Esophagus muscularis mucosa (tissue), 3 donors: ENCODE data around the gene POLR3E.

Source experiments
- CTCF ChIP-seq, 3 experiments: fragments of 200-600 bp in 2 of 3; fragments of 450-650 bp in 1 of 3; sonication (generic) in 2 of 3; IDR thresholded peaks; one replicate each; pipeline ENCODE4 v1.5.1; 2017 to 2019; ENCODE audit warnings: antibody characterized with exemption in 3 of 3, mild to moderate bottlenecking in 2 of 3, moderate library complexity in 1 of 3
- POLR2AphosphoS5 ChIP-seq, 2 donors: sonication (generic); formaldehyde crosslinking; IDR thresholded peaks; one replicate each; pipeline ENCODE4 v1.6.1; 2017; ENCODE audit warnings: antibody characterized with exemption in 2 of 2

- TF ChIP-seq CTCF (IDR thresholded peaks at IDR 0.05) (no peak), POLR2AphosphoS5 (IDR thresholded peaks at IDR 0.05) (no peak)
Measured at GRCh38 chr16:22267764-22268163, 29.4 kb upstream of the POLR3E start.
